DMS 273 treated with DMSO at 0.1 percent for 48 hours (cell line): ENCODE measurements around the gene MON1A.
"Not testable (repeated sequence)": the region's sequence is repeated elsewhere in the genome, so short reads cannot be mapped to it uniquely, and the experiment has no call there.

Experiments used
- DNase-seq: peaks from one replicate; lab custom pipeline; 2025; lab: John Stamatoyannopoulos, UW

Gene MON1A, protein sequence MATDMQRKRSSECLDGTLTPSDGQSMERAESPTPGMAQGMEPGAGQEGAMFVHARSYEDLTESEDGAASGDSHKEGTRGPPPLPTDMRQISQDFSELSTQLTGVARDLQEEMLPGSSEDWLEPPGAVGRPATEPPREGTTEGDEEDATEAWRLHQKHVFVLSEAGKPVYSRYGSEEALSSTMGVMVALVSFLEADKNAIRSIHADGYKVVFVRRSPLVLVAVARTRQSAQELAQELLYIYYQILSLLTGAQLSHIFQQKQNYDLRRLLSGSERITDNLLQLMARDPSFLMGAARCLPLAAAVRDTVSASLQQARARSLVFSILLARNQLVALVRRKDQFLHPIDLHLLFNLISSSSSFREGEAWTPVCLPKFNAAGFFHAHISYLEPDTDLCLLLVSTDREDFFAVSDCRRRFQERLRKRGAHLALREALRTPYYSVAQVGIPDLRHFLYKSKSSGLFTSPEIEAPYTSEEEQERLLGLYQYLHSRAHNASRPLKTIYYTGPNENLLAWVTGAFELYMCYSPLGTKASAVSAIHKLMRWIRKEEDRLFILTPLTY

DNA sequence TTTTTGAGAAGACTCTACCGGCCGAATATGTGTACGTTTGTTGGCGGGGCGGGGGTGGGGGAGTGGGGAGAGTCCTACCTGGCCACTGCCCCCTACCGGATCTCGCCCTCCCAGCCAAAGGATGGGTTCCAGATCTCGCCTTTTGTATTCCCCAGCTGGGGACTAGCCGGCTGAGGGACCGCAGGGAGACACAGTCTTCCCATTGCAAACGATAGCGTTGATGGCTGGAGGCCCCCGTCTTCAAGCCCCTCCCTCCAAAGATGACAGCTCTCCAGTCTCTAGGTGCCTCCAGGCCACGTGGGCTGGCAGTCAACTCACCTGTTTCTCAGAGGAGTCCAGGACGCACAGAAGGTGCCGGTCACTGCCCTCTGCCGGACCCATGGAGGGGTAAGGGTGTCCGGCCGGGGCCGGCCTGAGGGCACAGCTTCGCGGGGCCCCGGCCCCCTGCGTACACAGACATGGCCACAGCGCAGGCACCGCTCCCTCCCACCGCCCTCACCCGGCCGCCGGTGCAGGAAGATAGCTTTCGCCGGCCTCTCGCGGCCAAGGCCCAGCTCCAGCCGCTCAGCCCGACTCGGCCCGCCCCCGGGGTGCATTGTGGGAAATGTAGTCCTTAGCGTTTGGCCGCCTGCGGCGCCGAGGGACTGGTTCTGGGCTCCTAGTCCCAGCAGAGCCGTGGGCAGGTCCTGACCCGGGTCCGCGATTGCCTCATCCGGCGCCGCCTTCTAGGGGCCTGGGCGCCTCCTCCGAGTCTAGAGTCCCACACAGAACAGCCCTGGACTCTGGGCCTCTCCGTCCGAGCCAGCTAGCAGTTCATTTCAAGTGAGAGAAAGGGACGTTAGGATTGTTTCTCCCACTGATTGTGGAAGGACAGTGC, at the start of gene MON1A:
Gene MON1A, minus strand, starts transcription at position 521 of the 877 bp plus-strand sequence. CDS start 16,465 bp downstream, outside the sequence.
- DNase-seq, result peak; percentile 24

DNA sequence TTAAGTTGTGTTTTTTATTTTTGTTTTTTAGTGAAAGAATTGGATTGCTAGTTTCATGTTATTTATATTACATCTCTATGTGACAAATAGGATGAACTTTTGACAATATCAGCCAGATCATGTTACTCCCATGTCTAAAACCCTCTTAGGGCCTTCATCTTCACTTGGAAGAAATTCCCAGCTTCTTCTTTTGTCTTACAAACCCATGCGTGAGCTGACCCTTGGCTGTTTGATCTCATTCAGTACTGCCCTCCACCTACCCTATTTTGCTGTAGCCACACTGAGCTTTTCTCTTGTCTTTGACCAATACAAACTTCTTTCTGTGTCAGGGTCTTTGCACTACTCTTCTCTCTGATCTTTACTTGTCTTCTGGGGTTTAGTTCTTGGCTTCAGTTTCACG, 47.3 kb upstream of the MON1A start:
- no peak for DNase-seq

DNA sequence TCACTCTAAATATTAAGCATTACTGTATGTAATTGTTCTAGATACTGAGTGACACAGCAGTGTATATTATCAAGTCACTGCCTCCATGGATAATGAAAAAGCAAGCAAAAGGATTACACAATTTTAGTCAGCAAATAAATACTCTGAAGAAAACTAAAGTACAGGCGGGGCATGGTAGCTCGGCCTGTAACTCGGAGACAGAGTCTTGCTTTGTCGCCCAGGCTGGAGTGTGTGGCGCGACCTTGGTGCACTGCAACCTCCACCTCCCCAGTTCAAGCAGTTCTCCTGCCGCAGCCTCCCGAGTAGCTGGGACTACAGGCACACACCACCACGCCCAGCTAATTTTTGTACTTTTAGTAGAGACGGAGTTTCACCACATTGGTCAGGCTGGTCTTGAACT, 43.0 kb upstream of the MON1A start:
- no peak for DNase-seq

DNA sequence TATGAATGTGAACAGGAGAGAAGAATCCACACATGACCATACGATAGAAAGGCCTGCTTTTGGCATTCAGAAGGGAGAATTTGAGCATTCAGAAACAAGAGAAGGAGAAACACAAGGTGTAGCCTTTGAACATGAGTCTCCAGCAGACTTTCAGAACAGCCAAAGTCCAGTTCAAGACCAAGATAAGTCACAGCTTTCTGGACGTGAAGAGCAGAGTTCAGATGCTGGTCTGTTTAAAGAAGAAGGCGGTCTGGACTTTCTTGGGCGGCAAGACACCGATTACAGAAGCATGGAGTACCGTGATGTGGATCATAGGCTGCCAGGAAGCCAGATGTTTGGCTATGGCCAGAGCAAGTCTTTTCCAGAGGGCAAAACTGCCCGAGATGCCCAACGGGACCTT, 38.7 kb upstream of the MON1A start:
- DNase-seq, result no peak

DNA sequence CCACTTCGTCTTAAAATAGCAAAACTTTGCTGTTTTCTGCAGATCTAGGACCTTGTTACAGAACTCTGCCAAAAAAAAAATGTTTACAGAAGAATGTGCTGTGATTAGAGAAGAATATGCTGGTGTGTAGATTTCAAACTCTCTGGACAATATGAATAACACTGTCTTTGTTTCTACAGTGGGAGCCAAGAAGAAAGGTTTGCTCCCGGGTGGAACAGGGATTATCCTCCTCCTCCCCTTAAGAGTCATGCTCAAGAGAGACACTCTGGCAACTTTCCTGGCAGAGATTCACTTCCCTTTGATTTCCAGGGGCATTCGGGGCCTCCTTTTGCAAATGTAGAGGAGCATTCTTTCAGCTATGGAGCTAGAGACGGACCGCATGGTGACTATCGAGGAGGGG, 37.7 kb upstream of the MON1A start:
- no peak for DNase-seq

DNA sequence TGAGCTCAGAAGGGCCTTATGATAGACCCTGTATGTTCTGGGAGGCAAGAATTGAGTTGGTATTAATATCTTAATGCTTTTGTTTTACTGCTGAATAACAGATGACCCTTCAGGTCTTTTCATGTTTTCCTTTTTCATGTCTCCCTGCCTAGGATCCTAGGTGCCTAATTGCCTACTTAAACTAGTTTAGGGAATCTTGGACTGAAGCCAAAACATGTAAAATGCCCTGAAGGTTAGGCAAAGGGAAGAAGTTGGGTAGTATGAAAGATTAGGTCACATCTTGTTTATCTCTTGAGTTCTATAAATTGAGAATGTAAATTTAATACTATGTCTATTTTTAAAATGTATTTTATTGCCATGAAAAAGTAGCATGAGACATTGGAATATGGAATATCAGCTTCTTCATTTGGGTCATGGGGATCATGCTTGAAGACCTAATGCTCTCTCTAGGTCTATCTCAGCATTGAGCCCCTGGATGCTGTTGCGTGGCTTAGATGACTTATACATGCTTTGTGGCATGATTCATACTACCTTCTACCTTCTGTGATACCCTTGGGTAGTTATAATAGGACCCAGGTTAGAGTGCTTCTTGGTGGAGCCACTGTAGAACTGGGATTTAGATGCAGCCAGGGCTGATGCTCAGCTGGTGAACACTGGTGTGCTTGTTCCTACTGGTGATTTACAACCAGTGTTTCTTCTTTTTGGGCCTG, 36.8 kb upstream of the MON1A start:
- DNase-seq, result no peak

DNA sequence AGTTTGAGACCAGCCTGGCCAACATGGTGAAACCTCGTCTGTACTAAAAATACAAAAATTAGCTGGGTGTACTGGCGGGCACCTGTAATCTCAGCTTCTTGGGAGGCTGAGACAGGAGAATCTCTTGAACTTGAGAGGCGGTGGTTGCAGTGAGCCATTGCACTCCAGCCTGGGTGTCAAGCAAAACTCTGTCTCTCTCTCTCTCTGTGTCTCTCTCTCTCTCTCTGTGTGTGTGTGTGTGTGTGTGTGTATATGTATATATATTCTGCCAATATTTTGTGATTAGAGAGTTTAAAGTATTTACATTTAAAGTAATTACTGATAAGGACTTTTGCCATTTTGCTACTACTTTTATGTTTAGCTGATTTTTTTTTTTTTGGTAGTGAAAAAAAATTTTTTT, 26.0 kb upstream of the MON1A start:
- DNase-seq, result no peak

DNA sequence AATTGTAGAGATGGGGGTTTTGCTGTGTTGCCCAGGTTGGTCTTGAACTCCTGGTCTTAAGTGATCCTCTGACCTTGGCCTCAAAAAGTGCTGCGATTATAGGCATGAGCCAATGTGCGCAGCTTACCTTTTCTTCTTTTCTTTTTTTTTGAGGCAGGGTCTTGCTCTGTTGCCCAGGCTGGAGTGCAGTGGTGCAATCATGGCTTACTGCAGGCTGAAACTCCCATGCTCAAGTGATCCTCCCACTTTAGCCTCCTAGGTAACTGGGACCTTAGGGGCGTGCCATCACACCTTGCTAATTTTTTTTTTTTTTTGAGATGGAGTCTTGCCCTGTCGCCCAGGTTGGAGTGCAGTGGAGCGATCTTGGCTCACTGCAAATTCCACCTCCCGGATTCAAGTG, 23.3 kb upstream of the MON1A start:
- DNase-seq, result no peak

DNA sequence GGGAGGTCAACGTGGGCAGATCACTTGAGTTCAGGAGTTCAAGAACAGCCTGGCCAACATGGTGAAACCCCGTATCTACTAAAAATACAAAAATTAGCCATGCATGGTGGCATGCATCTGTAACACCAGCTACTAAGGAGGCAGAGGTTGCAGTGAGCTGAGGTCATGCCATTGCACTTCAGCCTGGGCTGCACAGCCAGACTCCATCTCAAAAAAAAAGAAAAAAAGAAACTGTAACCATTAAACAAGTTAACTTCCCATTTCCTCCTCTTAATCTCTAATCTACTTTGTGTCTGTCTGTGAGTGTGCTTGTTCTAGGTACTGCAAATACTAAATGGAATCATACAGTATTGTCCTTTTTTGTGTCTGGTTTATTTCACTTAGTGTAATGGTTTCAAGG, 13.0 kb upstream of the MON1A start:
- no peak for DNase-seq

DNA sequence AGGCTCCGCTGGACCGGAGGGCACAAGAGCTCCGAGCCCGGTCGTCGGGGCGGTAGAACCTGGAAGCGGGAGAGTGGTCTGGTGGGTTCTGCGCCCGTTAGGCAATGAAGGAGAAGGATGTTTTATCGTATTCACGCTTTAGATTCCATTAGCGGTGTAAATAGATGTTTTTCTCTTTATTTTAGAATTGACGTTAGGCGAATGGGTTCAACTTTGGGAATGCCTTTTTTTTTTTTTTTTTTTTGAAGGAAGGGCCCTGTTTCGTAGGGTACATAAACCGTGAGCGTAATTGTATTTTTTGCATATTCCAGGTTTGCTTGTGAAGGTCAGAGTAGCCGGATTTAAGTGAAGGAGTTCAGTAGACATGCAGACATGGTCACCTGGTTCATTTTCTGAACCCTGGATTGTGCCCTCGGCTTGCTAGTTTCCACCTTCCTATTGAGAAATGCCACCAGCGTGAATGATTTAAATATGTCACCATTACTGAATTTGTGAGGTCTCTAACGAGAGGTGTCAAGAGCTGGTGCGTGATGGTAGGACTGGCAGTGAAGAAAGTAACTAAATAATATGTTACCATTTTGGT, 11.1 kb upstream of the MON1A start:
- no peak for DNase-seq

DNA sequence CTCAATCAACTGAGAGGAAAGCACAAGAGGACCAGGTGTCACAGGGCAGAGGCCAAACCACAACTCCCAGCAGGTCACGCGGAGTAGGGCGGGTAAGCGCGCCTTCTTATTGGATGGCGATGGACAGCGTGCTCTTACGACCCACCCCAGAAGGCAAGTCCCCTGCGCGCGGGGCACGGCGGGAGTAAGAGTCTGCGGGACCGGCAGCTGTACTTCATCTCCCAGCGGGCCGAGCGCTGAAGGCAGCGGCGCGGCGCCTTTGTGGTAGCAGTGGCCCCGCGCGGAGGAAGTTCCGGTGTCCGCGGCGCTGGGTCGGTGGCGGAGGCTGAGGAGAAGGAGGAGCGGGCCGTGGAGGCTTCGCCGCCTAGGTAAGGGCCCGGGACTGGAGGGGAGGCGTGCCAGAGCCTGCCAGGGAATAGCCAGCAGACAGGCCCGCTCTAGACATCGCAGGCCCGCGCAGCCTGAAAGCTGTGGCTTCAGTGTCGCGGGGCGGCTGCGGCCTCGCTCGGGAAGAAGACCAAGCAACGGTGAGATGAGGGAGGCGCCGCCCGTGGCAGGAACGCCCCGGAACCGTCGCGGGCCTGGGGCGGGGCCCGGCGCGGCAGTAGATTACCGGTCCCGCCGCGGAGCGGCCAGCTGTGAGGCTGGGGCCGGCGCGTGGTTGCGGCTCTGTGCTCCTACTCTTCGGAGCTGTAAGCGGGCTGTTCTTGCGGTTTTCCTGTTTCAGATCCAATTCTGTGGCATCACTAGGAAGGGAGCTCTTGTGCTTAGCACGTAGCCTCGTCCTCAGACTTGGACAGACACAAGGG, 10.5 kb upstream of the MON1A start, which contains the start of gene RBM6:
Gene RBM6, plus strand, starts transcription at position 293 of the 809 bp plus-strand sequence. CDS start 22,492 bp downstream, outside the sequence.
- peak; percentile 93 for DNase-seq

DNA sequence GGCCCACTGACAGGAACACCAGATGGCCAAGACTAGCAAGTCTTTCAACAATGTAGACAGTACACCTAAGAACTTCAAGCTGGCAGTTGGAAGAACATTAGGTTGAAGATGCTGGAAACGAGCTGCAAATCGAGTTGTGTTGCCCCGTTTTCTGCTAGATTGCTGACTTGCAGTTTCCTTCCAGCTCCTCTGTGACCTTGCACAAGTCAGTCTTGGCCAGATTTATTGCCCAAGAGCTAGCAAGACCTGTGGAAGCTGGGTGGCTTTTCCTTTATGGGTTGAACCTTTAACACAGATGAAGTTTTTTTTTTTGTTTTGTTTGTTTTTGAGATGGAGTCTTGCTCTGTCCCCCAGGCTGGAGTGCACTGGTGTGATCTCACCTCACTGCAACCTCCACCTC, 7.5 kb upstream of the MON1A start:
- no peak for DNase-seq

DNA sequence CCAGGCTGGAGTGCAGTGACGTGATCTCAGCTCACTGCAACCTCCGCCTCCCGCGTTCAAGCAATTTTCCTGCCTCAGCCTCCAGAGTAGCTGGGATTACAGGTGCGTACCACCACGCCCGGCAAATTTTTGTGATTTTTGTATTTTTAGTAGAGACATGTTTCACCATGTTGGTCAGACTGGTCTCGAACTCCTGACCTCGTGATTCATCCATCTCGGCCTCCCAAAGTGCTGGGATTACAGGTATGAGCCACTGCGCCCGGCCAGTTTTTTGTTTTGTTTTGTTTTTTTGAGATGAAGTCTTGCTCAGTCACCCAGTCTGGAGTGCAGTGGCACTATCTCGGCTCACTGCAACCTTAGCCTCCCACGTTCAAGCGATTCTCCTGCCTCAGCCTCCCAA, 2.7 kb upstream of the MON1A start:
- DNase-seq, result not testable (repeated sequence)

DNA sequence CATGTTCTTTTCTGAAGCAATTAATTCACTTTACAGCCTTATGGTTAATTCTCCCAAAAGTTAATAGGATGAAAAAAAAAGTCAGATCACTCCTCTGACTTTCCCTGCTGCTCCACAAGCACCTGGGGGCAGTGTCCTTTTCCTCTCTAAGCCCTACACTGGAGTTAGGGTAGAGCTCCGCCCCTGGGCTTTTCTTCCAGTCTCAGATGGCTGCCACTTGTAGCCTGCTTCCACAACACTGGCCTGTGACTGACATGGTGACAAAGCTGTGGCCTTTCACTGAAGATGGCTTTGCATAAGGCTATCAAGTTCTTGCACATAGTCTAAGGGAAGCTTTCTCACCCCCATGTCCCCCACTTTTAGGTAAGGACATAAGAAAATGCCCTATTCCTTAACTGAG, 1.3 kb upstream of the MON1A start:
- DNase-seq, result no peak

DNA sequence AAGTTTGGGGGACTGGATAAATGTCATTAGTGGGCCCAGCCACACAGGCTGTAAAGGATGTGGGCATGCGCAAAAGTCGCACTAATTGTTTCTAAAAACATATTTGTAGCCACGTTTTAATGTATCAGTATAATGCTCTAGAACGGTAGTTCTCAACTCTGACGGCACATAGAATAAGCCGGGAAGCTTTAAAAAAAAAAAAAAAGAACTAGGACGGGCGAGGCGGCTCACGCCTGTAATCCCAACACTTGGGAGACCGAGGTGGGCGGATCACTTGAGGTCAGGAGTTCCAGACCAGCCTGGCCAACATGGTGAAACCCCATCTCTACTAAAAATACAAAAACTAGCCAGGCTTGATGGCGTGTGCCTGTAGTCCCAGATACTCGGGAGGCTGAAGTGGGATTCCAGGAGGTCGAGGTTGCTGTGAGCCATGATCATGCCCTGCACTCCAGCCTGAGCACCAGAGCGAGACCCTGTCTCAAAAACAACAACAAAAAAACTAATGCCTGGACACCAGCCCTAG, 618 bp upstream of the MON1A start:
- DNase-seq, result no peak

DNA sequence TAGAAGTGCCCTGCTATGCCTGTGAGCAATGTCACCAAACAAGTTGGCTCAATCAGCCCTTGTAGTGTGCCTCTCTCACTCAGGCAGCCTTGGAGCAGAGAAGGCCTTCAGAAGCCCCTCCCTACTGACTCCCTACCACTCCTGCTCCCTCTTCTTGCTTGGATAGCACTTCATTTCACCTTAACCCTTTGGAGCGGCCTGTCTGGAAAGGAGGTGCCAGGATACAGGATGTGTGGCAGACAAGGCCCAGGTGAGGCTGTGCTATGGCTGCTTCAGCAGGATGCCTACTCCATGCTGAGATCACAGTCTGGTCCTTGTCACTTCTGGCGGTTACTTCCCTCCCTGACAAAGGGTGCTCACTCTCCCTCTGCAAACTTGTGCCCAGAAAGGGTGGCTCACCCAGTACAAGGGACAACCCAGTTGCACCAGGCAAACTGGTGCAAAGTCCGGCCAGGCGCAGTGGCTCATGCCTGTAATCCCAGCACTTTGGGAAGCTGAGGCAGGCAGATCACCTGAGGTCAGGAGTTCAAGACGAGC, 1.1 kb downstream of the MON1A start:
- DNase-seq, result no peak

DNA sequence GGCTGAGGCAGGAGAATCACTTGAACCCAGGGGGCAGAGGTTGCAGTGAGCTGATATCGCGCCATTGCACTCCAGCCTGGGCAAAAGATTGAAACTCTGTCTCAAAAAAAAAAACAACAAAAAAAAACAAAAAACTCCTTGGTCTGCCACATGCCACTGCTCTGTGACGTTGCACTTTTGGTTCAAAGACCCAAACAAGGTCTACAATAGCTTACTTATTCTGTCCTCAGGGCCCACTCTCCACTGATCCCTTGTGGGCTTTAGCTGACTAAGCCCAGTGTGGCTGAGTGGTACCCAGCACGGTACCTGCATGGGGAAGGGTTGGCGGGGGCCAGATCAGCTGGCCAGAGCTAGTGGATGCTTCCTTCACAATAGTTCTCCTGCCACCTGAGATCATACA, 1.8 kb downstream of the MON1A start:
- DNase-seq, result no peak

DNA sequence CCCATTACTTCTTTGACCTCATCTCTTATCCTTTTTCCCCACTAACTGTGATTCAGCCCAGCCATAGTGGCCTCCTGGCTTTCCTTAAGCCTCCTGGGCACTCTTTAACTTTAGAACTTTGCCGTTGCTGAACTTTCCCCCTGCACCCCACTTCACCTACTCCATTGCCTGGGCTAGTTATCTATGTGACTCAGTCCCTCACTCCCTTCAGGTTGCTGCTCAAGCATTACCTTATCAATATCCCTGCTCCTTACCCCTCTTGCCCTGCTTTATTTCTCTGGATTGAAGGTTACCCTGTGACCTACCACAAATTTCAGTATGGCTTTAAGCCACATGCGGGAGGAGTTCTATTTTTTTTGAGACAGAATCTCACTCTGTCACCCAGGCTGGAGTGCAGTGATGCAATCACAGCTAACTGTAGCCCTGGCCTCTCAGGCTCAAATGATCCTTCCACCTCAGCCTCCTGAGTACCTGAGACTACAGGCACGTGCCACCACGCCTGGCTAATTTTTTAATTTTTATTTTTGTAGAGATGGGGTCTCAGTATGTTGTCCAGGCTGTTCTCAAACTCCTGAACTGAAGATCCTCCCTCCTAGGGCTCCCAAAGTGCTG, 3.4 kb downstream of the MON1A start:
- DNase-seq, result no peak

DNA sequence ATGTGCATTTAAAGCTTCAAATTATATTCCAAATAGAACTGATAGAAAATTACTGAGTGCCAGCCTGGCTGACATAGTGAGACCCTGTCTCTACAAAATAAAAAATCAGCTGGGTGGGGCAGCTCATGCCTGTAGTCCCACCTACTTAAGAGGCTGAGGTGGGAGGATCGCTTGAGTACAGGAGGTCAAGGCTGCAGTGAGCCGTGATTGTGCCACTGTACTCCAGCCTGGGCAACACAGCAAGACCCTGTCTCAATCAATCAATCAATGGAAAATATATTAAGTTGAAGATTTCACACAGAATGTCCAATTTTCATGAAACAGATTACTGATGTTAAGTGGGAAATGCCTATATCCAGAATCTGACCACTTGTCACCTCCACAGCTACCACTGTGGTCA, 4.1 kb downstream of the MON1A start:
- no peak for DNase-seq

DNA sequence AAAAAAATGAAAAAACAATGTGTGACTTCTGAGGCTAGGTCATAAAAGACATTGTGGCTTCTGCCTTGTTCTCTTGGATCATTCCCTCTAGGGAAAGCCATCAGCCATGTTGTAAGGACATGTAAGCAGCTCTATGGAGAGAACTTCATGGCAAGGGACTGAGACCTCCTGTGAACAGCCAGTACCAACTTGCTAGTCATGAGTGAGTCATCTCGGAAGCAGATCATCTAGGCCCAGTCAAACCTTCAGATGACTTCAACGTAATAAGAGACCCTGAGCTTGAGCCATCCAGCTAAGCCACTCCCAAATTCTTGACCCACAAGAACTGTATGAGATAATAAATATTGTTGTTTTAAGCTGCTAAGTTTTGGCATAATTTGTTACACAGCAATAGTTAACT, 4.9 kb downstream of the MON1A start:
- DNase-seq, result no peak
